Measurements from ENCODE around the gene PTTG1IP.

The PTTG1IP gene

GRCh38 chr21:44831227-44831860, 42.1 kb downstream of the PTTG1IP start:
- TF ChIP-seq CTCF (conservative IDR thresholded peaks at IDR 0.05) (no peak), ZFX (IDR thresholded peaks at IDR 0.05) (no peak)
- no peak overlapping the region for H3K27ac ChIP-seq

- TF ChIP-seq ZFX (IDR thresholded peaks at IDR 0.05) (no peak), CTCF (conservative IDR thresholded peaks at IDR 0.05) (no peak)
- H3K27ac ChIP-seq, result no peak overlapping the region
Observed at GRCh38 chr21:44829507-44830092, 43.9 kb downstream of the PTTG1IP start.

GRCh38 chr21:44828362-44829056, 45.0 kb downstream of the PTTG1IP start:
- no peak overlapping the region for H3K27ac ChIP-seq
- no peak for TF ChIP-seq ZFX (IDR thresholded peaks at IDR 0.05)
- TF ChIP-seq CTCF (conservative IDR thresholded peaks at IDR 0.05), result no peak

GRCh38 chr21:44823179-44823660, 50.3 kb downstream of the PTTG1IP start:
- no peak for TF ChIP-seq CTCF (conservative IDR thresholded peaks at IDR 0.05)
- no peak overlapping the region for H3K27ac ChIP-seq

- no peak overlapping the region for H3K27ac ChIP-seq
- TF ChIP-seq CTCF (conservative IDR thresholded peaks at IDR 0.05), result no peak
- TF ChIP-seq ZFX (IDR thresholded peaks at IDR 0.05), result no peak
Observed at GRCh38 chr21:44822484-44823178, 50.9 kb downstream of the PTTG1IP start.

- H3K27ac ChIP-seq, result no peak overlapping the region
- no peak for TF ChIP-seq CTCF (conservative IDR thresholded peaks at IDR 0.05)
- no peak for TF ChIP-seq ZFX (IDR thresholded peaks at IDR 0.05)
Observed at GRCh38 chr21:44820851-44821250, 52.6 kb downstream of the PTTG1IP start.

Data from C4-2B (cell line).